KMS-11 (cell line): ENCODE data around the gene PNPLA4.

ENCODE experiments used
- H2AFZ ChIP-seq: fragments of 200-600 bp; sonication (generic); 2 replicates; pipeline ENCODE4 v1.6.1; 2016; ENCODE audit warnings: antibody characterized with exemption, mixed run types, low read depth
- H3K27ac ChIP-seq: fragments of 200-600 bp; sonication (generic); 2 replicates; pipeline ENCODE4 v1.6.1; 2016; ENCODE audit warnings: mild to moderate bottlenecking, mixed run types
- H3K27me3 ChIP-seq: fragments of 200-600 bp; sonication (generic); 2 replicates; pipeline ENCODE4 v1.6.1; 2017; ENCODE audit warnings: mild to moderate bottlenecking, low read depth, mixed run types, moderate library complexity; ENCODE audit not compliant: insufficient read depth
- H3K36me3 ChIP-seq: fragments of 200-600 bp; sonication (generic); 2 replicates; pipeline ENCODE4 v1.6.1; 2017; ENCODE audit warnings: mild to moderate bottlenecking, mixed run types; ENCODE audit not compliant: insufficient read depth
- H3K4me1 ChIP-seq: fragments of 200-600 bp; sonication (generic); 2 replicates; pipeline ENCODE4 v1.6.1; 2016; ENCODE audit warnings: mild to moderate bottlenecking, low read depth, mixed run types; ENCODE audit not compliant: poor library complexity, severe bottlenecking
- H3K4me2 ChIP-seq: fragments of 200-600 bp; sonication (generic); 2 replicates; pipeline ENCODE4 v1.7.0; 2016; ENCODE audit warnings: mild to moderate bottlenecking, mixed run types
- H3K4me3 ChIP-seq: fragments of 200-600 bp; sonication (generic); IDR thresholded peaks from 2 replicates; pipeline ENCODE4 v1.6.1; 2017; ENCODE audit warnings: low read depth, low read length, mixed read lengths; ENCODE audit not compliant: insufficient read depth
- H3K79me2 ChIP-seq: fragments of 200-600 bp; sonication (generic); 2 replicates; pipeline ENCODE4 v1.6.1; 2016; ENCODE audit warnings: low read depth, mixed run types; ENCODE audit not compliant: insufficient read depth
- H3K9ac ChIP-seq: fragments of 200-600 bp; sonication (generic); 2 replicates; pipeline ENCODE4 v1.6.1; 2016; ENCODE audit warnings: mild to moderate bottlenecking, mixed run types
- H4K20me1 ChIP-seq: fragments of 200-600 bp; sonication (generic); 2 replicates; pipeline ENCODE4 v1.6.1; 2016; ENCODE audit warnings: mild to moderate bottlenecking, mixed run types; ENCODE audit not compliant: insufficient read depth
- TF ChIP-seq, protein P1 (sequence below): fragments of 200-600 bp; sonication (generic); conservative IDR thresholded peaks from 2 replicates; pipeline ENCODE4 v1.6.1; 2017; ENCODE audit warnings: low read depth, mild to moderate bottlenecking, antibody characterized with exemption, low read length, moderate library complexity, mixed read lengths

The PNPLA4 gene

DNA sequence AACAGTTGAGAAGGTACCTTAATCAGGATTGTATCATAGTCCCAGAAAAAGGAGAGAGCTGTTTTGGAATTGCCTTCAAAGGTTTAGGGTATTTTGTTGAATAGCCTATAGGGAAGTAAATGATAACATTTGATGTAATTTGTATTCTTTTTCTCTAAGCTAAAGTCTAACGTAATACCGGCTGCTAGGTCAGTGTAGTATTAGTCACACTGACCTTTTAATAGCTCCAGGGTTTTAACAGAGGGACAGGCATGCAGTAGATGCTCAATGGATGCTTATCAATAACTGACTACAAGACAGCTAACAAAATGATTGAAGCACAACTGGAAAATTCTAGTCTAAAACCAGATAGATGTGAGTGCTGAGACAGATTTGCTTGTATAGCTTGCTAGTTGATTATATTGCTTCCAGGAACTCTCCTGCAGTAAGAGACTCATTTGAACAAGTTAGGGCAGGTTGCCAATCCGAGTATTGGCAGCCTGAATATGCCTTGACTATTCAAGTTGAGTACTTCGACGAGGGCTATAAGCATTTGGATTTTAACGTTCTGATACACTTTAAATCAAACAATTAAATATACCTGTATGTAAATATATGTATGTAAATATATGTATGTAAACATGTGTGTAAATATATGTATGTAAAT lies 16.5 kb upstream of the PNPLA4 start:
- no peak overlapping the region for H3K9ac ChIP-seq
- no peak overlapping the region for H3K4me2 ChIP-seq
- no peak overlapping the region for H3K4me3 ChIP-seq
- peaks cover 5% of the 10 kb centered on the region for H3K4me1 ChIP-seq
- H4K20me1 ChIP-seq: no peaks in the 10 kb centered on the region
- TF ChIP-seq, protein P1, sequence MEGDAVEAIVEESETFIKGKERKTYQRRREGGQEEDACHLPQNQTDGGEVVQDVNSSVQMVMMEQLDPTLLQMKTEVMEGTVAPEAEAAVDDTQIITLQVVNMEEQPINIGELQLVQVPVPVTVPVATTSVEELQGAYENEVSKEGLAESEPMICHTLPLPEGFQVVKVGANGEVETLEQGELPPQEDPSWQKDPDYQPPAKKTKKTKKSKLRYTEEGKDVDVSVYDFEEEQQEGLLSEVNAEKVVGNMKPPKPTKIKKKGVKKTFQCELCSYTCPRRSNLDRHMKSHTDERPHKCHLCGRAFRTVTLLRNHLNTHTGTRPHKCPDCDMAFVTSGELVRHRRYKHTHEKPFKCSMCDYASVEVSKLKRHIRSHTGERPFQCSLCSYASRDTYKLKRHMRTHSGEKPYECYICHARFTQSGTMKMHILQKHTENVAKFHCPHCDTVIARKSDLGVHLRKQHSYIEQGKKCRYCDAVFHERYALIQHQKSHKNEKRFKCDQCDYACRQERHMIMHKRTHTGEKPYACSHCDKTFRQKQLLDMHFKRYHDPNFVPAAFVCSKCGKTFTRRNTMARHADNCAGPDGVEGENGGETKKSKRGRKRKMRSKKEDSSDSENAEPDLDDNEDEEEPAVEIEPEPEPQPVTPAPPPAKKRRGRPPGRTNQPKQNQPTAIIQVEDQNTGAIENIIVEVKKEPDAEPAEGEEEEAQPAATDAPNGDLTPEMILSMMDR: no peak
- no peaks in the 10 kb centered on the region for H3K79me2 ChIP-seq
- H3K27ac ChIP-seq: no peak overlapping the region
- H2AFZ ChIP-seq: no peak overlapping the region
- H3K27me3 ChIP-seq: no peaks in the 10 kb centered on the region
- H3K36me3 ChIP-seq: no peaks in the 10 kb centered on the region

DNA sequence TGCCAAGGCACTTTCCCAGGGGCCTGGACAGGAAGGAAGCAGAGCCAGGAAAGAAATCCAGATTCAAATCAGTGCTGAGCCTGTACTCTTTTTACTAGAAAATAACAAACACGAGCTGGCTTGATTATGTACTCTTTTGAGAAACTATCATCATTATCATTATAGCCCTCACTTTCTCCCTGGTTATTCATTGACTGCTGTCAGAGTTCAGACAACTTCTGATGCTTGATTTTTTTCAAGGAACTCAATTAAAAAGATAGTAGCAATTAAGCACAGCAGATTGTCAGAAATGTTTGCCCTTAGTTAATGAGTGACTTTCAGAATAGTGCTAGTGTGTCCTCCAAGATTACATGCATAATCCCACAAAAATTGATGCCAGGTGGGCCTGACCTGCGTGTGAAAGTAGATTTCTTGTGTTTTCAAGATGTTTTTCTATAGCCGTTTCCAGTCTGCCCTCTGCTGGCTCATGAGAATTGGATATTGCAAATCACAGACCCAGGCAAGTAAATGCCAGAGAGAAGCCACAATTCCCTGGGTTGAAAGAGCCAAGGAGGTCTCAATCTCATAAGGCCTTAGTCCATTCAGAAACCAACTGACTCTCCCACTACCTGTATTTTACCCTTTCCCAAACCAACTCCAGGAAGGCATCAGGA lies 14.3 kb upstream of the PNPLA4 start:
- H4K20me1 ChIP-seq: no peaks in the 10 kb centered on the region
- TF ChIP-seq, protein P1: peak; percentile 61
- no peak overlapping the region for H3K4me2 ChIP-seq
- H2AFZ ChIP-seq: no peak overlapping the region
- no peak overlapping the region for H3K27ac ChIP-seq
- H3K27me3 ChIP-seq: no peaks in the 10 kb centered on the region
- H3K79me2 ChIP-seq: no peaks in the 10 kb centered on the region
- H3K9ac ChIP-seq: no peak overlapping the region
- H3K4me3 ChIP-seq: no peak overlapping the region
- peaks cover 5% of the 10 kb centered on the region for H3K4me1 ChIP-seq
- no peaks in the 10 kb centered on the region for H3K36me3 ChIP-seq

DNA sequence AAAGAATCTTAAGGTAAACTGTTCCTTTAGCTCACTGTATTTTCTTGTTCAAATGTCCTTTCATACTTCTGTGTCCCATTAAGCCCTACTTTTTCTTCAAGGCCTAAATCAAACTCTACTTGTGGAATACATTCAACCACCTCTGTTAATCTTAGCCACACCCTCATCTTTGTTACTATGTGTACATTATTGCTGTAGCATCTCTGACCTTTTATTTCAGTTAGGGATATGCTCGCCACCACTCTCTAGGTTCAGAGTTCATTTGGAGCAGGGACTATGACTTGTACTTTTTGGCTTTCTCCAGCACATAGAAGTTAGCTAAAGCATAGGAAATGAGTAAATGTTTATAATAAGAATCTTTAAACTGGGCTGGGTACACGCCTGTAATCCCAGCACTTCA lies 6.8 kb upstream of the PNPLA4 start:
- H3K36me3 ChIP-seq: no peaks in the 10 kb centered on the region
- no peaks in the 10 kb centered on the region for H3K27me3 ChIP-seq
- no peak overlapping the region for H2AFZ ChIP-seq
- H3K9ac ChIP-seq: no peak overlapping the region
- H3K27ac ChIP-seq: no peak overlapping the region
- no peaks in the 10 kb centered on the region for H3K79me2 ChIP-seq
- no peaks in the 10 kb centered on the region for H4K20me1 ChIP-seq
- no peaks in the 10 kb centered on the region for H3K4me1 ChIP-seq
- TF ChIP-seq, protein P1: no peak
- no peak overlapping the region for H3K4me2 ChIP-seq
- no peak overlapping the region for H3K4me3 ChIP-seq

DNA sequence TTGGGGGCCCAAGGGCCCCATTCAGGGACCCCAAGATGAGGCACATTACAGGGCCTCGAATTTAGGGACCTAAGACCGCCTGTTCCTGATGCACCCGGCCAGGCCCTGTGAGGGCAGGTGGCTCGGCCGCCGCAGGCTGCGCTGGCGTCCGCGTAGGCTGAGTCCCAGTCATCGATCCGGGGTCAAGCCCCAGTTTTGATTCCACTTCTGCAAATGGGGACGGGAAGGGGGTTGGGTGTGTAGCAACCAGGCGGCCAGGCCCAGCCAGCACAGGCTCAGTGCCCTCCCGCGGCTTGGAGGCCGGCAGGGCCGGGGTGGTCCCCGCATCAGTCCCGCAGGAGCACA lies 327 bp downstream of the PNPLA4 start:
- Histone ChIP-seq H4K20me1 (no peaks in the 10 kb centered on the region), H3K79me2 (no peaks in the 10 kb centered on the region), H2AFZ (peak overlapping the region; percentile 78; the same call in 1 of the 2 replicates), H3K27ac (peak overlapping the region; percentile 79), H3K9ac (peak overlapping the region; percentile 62; the same call in 1 of the 2 replicates), H3K4me2 (peak overlapping the region; percentile 74), H3K4me1 (peaks cover 6% of the 10 kb centered on the region), H3K4me3 (no peak overlapping the region), H3K27me3 (no peaks in the 10 kb centered on the region), H3K36me3 (no peaks in the 10 kb centered on the region)
- TF ChIP-seq, protein P1: no peak
